GM21381 (cell line): ENCODE data around the gene OR10H1.
"Not testable (repeated sequence)": the region's sequence is repeated elsewhere in the genome, so short reads cannot be mapped to it uniquely, and the experiment has no call there.

ENCODE experiments used
- ATAC-seq: cut with Tn5 transposase; IDR thresholded peaks from one replicate; pipeline ENCODE4 v1.9.1; 2021; ENCODE audit warnings: mild to moderate bottlenecking, moderate library complexity; ENCODE audit not compliant: unreplicated experiment

OR10H1 gene

GRCh38 chr19:15776264-15776663 is 39.2 kb downstream of the OR10H1 start:
- ATAC-seq, result no peak

- ATAC-seq, result no peak
Observed at GRCh38 chr19:15775249-15775648, 40.2 kb downstream of the OR10H1 start.

GRCh38 chr19:15774159-15774558 is 41.3 kb downstream of the OR10H1 start:
- ATAC-seq, result not testable (repeated sequence)

- ATAC-seq, result no peak
Observed at GRCh38 chr19:15769586-15769985, 45.9 kb downstream of the OR10H1 start.

GRCh38 chr19:15759962-15760565 is 55.4 kb downstream of the OR10H1 start:
- ATAC-seq, result no peak

GRCh38 chr19:15758379-15758778 is 57.1 kb downstream of the OR10H1 start:
- ATAC-seq, result no peak
